ENCODE measurements around the gene SLC35F5.

GRCh38 chr2:113750385-113750784 lies 6.1 kb downstream of the SLC35F5 start:
- no peak for TF ChIP-seq CTCF (IDR thresholded peaks at IDR 0.05)
- no peak for TF ChIP-seq POLR2A (IDR thresholded peaks at IDR 0.05)

Data from thyroid gland (tissue), 4 donors.